ENCODE results near the gene CEBPB.

DNA sequence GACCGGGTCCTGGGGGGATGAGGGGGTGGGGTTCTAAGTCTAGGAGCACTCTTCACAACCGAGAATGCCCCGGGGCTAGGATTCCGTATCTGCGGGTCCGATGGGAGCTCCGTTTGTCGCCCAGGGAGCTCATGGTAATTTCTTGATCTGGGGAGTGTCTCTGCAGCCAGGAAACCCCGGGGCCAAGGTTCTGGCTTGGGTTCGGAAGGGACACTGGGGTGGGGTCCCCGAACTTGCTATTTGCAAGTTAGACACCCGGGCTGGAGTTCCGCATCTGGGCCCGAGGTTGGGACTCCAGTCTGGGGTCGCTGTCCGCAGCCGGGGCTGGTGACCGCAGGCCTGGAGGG lies 37.5 kb upstream of the CEBPB start:
- TF ChIP-seq, protein P1, sequence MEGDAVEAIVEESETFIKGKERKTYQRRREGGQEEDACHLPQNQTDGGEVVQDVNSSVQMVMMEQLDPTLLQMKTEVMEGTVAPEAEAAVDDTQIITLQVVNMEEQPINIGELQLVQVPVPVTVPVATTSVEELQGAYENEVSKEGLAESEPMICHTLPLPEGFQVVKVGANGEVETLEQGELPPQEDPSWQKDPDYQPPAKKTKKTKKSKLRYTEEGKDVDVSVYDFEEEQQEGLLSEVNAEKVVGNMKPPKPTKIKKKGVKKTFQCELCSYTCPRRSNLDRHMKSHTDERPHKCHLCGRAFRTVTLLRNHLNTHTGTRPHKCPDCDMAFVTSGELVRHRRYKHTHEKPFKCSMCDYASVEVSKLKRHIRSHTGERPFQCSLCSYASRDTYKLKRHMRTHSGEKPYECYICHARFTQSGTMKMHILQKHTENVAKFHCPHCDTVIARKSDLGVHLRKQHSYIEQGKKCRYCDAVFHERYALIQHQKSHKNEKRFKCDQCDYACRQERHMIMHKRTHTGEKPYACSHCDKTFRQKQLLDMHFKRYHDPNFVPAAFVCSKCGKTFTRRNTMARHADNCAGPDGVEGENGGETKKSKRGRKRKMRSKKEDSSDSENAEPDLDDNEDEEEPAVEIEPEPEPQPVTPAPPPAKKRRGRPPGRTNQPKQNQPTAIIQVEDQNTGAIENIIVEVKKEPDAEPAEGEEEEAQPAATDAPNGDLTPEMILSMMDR (IDR thresholded peaks at IDR 0.05; ENCODE audit: low read depth, low read length, poor library complexity, severe bottlenecking), result no peak
- no peak for TF ChIP-seq EZH2phosphoT487 (IDR thresholded peaks at IDR 0.05; ENCODE audit: borderline replicate concordance, low read length)
